GM21447 (cell line): Measurements from ENCODE around the gene PARVA.
"Not testable (repeated sequence)": the region's sequence is repeated elsewhere in the genome, so short reads cannot be mapped to it uniquely, and the experiment has no call there.

Experiments used
- ATAC-seq: cut with Tn5 transposase; IDR thresholded peaks from one replicate; pipeline ENCODE4 v1.9.1; 2021; ENCODE audit not compliant: unreplicated experiment

Gene PARVA

GRCh38 chr11:12496181-12497025 lies 119.0 kb downstream of the PARVA start:
- no peak for ATAC-seq

DNA sequence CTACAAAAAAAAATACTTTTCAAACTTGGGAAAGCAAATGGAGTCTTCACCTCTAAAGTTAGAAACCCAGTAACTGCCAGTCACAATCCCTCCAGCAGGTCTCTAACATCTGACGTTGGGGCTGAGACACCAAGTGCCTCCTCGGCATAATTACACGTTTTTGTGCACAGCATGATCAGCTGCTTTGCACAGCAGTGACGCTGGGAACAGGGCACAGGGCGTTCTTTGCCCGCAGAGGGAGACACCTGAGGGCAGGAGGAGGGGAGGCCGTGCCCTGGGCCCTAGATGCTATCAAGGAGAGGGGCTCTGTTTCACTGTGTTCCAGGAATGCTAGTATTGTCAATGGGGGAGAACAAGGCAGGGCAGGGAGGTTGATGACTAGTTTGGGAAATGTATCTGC lies 120.1 kb downstream of the PARVA start:
- ATAC-seq, result no peak

DNA sequence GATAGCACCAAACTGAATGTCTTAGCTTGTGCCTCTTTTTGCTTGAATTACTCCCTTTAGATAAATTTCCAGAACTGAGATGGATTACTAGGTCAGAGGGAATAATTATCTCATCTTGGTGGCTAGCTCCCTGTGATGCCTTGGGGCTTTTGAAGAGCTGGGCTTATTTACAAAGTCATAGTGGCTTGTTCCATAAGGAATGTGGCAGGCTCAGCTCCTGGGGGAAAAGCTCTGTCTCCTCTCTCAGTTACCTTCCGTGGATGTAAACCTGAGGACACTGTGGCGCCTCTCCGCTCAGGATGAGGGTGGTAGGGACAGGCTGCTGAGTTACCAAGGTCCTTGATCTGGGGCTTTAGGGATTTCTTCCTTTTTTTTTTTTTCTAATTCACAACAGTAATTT lies 121.7 kb downstream of the PARVA start:
- ATAC-seq, result no peak

GRCh38 chr11:12502046-12502445 lies 124.7 kb downstream of the PARVA start:
- ATAC-seq, result no peak

DNA sequence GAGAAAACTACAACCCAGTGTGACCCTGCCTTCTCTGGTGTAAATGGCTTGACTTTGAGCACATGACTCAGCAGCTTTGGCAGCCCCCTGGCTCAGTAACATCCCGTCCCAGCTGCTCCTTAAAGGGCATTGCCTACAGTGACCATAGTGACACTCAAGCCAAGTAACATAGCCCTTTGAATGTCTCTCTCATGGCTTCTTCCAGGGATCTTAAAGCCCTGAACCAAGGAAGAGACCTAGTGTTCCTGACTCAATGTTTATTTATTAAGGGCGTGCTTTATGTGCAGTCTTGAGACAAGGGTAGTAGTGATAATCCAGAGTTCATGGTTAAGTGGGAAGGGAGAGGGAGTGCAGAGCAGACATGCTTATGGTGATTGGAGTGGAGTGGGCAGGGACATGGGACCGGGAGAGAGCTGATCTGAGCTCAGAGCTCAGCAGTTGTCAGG lies 125.7 kb downstream of the PARVA start:
- ATAC-seq, result no peak

DNA sequence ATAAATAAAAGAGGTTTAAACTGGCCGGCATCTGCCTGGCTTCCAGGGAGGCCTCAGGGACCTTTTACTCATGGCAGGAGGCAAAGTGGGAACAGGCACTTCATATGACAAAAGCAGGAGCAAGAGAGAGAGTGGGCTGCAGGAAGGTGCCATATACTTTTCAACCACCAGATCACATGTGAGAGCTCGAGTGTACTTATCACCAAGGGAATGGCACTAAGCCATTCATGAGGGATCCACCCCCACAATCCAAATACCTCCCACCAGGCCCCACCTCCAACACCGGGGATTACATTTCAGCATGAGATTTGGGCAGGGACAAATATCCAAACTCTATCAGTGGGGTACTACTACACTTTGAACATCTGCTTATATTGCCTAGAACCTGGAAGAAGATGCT lies 126.5 kb downstream of the PARVA start:
- ATAC-seq, result no peak

- ATAC-seq, result no peak
These were observed 127.8 kb downstream of the PARVA start for GRCh38 chr11:12505183-12505582.

GRCh38 chr11:12506404-12506921 lies 129.1 kb downstream of the PARVA start:
- ATAC-seq, result no peak

- ATAC-seq, result no peak
These were observed 130.0 kb downstream of the PARVA start for GRCh38 chr11:12507391-12507790.

- ATAC-seq, result no peak
These were observed 130.9 kb downstream of the PARVA start for GRCh38 chr11:12508151-12508751.

DNA sequence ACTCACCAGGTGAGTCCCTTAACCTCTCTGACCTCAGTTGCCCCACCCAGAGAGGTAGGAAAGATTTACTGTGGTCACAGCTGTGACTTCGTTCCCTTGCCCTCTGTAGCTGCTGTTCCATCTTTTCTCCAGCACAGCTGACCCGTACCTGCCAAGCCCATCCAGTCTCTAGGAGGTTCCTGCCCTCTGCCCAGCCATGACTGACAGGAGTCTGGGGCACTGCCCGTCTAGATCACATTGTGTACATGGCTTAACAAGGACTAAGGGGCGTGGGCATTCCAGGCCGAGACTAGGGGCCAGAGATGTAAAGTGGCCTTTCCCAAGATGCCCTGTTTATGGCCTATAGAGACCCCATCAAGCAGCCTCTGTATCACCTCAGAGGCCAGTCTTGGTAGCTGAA lies 132.0 kb downstream of the PARVA start:
- ATAC-seq, result no peak

DNA sequence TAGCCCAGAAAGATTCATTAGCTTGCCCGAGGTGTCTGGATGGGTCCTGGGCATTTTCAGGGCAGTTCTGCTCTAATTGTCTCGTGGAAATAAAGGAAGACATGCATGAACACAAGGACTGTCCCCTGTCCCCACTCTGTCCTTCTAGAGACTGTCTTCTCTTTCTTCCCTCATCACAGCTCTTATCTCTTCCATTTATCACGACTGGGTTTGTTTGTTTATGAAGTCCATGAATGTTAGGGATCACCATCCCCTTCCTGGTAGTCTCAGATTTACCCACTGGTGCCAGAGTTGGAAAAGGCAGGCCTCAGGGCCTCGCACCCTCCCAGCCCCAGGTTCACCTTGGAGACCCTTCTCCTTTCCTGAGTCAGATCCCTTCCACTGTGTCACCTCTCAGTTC lies 134.8 kb downstream of the PARVA start:
- ATAC-seq, result no peak

GRCh38 chr11:12512826-12513395 lies 135.5 kb downstream of the PARVA start:
- ATAC-seq, result no peak

- ATAC-seq, result no peak
These were observed 139.2 kb downstream of the PARVA start for GRCh38 chr11:12516387-12517105.

GRCh38 chr11:12517306-12517705 lies 139.9 kb downstream of the PARVA start:
- ATAC-seq, result no peak

DNA sequence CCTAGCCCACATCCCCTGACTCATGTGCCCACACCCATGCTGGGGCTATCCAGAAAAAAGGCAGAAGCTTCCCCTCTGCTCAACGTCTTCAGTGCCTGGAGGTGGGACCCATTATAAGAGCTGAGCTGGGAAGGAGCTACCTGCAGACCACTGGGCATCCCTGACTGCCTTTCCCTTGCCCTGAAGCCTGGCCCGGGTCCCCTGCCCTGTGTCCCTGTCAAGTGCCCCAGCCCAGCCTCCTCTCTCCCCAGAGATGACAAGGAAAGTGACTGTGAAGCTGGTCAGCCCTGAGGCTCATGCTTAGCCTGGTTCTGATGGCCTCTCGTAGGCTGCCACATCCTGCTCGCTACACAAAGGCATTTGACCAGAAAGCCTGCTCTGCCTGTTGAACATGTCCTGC lies 140.4 kb downstream of the PARVA start:
- no peak for ATAC-seq

- ATAC-seq, result no peak
These were observed 141.4 kb downstream of the PARVA start for GRCh38 chr11:12518606-12519385.

GRCh38 chr11:12520054-12520453 lies 142.7 kb downstream of the PARVA start:
- no peak for ATAC-seq

DNA sequence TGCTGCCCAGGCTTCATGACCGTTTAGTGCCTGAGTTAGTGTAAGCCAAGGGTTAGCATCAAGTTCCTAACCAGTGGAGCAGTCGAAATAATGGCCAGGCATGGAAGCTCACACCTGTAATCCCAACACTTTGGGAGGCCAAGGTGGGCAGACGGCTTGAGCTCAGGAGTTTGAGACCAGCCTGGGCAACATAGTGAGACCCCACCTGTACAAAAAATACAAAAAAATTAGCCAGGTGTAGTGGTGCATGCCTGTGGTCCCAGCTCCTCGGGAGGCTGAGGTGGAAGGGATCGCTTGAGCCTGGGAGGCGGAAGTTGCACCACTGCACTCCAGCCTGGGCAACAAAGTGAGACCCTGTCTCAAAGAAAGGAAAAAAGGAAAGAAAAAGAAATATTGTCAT lies 143.2 kb downstream of the PARVA start:
- not testable (repeated sequence) for ATAC-seq

DNA sequence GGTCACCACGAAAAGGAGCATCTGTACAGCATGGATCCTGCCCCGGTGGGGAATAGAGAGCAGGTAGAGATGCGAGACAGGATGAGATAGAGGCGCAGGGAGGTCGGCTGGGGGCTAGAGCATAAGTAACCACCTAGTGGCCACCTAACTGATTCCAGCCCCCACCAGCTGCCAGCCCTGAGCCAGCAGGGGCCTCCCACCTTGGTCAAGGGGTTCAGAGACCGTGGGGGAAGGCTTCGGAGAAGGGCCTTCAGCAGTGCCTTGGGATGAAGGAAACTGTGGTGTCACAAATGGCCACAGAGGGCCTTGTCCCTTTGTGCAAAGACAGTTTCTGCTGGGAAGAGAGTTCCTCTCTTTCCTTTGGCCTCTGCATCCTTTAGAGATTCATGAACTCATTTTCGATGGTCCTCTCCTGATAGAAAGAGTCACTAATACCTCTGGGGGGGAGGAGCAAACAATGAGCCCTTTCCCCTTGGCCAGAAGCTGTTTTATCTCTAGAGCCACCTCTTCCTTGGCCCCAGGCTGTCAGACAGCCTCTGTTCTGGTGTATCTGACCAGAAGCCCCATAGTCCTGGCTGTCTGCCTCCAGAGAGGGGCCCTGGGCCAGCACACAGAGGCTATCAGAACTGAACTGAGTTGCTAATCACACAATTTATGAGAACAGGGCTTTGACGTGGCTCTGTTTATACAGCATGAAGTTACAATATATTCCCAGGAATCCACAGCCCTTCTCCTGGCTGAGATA lies 146.0 kb downstream of the PARVA start:
- ATAC-seq, result no peak
